Measurements from ENCODE around the gene ATL3. TPM values are rescaled to one million over a fixed set of nuclear protein-coding genes. Genes with fewer than 3 reads are reported as not detected.

ATL3 gene
- total RNA-seq, 1 experiment from 2014 or later, result 98.3 TPM

DNA sequence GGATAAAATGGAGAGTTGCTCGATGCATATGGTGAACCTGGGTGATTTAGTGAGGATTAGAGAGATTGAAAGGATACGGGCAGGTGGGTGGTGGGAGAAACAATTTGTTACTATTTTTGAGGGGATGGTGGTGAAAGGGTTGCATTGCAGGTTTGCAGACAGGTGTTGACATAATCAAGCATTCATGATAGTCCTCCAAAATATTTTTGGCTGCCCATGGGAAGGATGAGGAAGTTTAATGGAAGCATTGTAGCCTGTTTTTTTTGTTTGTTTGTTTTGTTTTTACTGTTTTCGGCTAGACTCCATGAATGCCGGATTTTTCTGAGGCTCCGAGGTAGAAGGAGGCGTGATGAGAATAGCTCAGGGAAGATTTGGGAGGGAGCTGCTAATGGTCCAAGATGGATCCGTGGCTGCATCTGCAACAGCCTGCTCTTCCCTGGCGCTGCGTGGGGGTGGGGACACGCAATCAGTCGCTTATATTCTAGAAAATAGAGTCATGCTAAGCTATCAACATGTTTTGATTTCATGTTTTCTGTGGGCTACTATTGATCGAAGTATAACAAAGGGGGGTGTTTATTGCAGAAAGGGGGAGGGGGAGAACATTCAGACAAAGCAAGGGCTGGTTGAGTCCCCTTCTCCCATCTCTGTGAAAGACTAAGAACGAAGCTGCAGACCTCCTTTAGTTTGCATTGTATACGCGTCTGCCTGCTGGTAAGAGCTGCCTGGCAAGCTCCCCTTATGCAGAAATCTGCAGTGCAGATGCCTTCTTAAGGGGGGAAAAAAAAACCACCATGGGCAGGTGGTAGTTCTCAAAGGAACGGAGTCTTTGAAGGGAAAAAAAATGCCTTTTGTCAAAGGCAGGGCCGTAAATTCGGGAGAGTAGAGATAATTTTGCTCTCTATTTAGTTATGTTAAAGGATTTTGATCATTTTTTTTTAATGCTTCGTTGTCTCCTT, 11.2 kb upstream of the ATL3 start:
- H4K20me1 ChIP-seq (ENCODE audit: insufficient read depth), result peaks cover 8% of the 10 kb centered on the region; the same call in 1 of the 2 replicates
- ChIA-PET POLR2A (ENCODE audit: unreplicated experiment) (interaction anchor here (0.6 to 0.7 kb wide), 4 partner anchors 9 to 26 kb away, joined by 5 to 6 read pairs (median 5); no protein-coding TSS in a partner anchor), CTCF (interaction anchor here (0.6 to 1.5 kb wide), 4 partner anchors 12 to 49 kb away, joined by 4 to 13 read pairs (median 4); partner anchors contain the start of gene ATL3)
- H3F3A ChIP-seq (ENCODE audit: insufficient read depth, low read depth), result peaks cover 27% of the 10 kb centered on the region; the same call in 1 of the 2 replicates
- H3K4me3 ChIP-seq, result peak overlapping the region; percentile 93
- peak overlapping the region; percentile 92 for H2AFZ ChIP-seq
- peak; percentile 58 for TF ChIP-seq CTCF (conservative IDR thresholded peaks at IDR 0.05)
- no peak for TF ChIP-seq EZH2 (IDR thresholded peaks at IDR 0.05; ENCODE audit: low read depth)
- no peak for DNase-seq
- H3K79me2 ChIP-seq (ENCODE audit: low read depth), result peaks cover 56% of the 10 kb centered on the region
- BruUV-seq (replicated peaks), result TSS peak; percentile 52
- H3K4me1 ChIP-seq (replicated peaks; ENCODE audit: insufficient read depth), result peaks cover 22% of the 10 kb centered on the region
- H3K9me3 ChIP-seq (ENCODE audit: insufficient read depth, low read depth), result no peaks in the 10 kb centered on the region
- H3K9me2 ChIP-seq (ENCODE audit: insufficient read depth), result no peaks in the 10 kb centered on the region
- intact Hi-C loops (cut with micrococcal nuclease; ENCODE audit: unreplicated experiment), result no loop called here
- peak overlapping the region; percentile 77 for H3K27ac ChIP-seq
- peak overlapping the region; percentile 87 for H3K4me2 ChIP-seq
- H3K27me3 ChIP-seq (ENCODE audit: insufficient read depth, low read depth), result no peaks in the 10 kb centered on the region
- no peaks in the 10 kb centered on the region; the same call in 1 of the 2 replicates for H3K36me3 ChIP-seq (ENCODE audit: low read depth)

GRCh38 chr11:63681321-63682065, 10.3 kb upstream of the ATL3 start, which contains the start of gene RTN3:
RTN3 (plus strand) TSS chr11:63681500; CDS start chr11:63681637, 137 bp downstream.
- intact Hi-C loops (cut with micrococcal nuclease; ENCODE audit: unreplicated experiment), result loop anchor here (1.0 kb wide), 1 partner anchor 11 kb away; no protein-coding TSS in a partner anchor
- TF ChIP-seq EZH2 (IDR thresholded peaks at IDR 0.05; ENCODE audit: low read depth) (no peak), CTCF (conservative IDR thresholded peaks at IDR 0.05) (no peak)
- BruUV-seq (replicated peaks), result no TSS peak
- peaks cover 47% of the 10 kb centered on the region for H3K79me2 ChIP-seq (ENCODE audit: low read depth)
- peak within 1 kb of the TSS; percentile 87 for H3K4me2 ChIP-seq
- ChIA-PET CTCF (interaction anchor here (0.6 to 1.5 kb wide), 3 partner anchors 10 to 48 kb away, joined by 3 to 4 read pairs (median 3); no protein-coding TSS in a partner anchor), POLR2A (ENCODE audit: unreplicated experiment) (interaction anchor here (0.5 to 0.7 kb wide), 8 partner anchors 10 to 1059 kb away, joined by 3 to 6 read pairs (median 4); partner anchors contain the start of gene B3GAT3)
- DNase-seq, result peak; percentile 95 to 100
- H2AFZ ChIP-seq, result peak within 1 kb of the TSS; percentile 92
- H3K27ac ChIP-seq, result peak within 1 kb of the TSS; percentile 77
- H4K20me1 ChIP-seq (ENCODE audit: insufficient read depth), result peaks cover 8% of the 10 kb centered on the region; the same call in 1 of the 2 replicates
- peaks cover 27% of the 10 kb centered on the region; the same call in 1 of the 2 replicates for H3F3A ChIP-seq (ENCODE audit: insufficient read depth, low read depth)
- H3K9me3 ChIP-seq (ENCODE audit: insufficient read depth, low read depth), result no peaks in the 10 kb centered on the region
- H3K36me3 ChIP-seq (ENCODE audit: low read depth), result no peaks in the 10 kb centered on the region; the same call in 1 of the 2 replicates
- peaks cover 22% of the 10 kb centered on the region for H3K4me1 ChIP-seq (replicated peaks; ENCODE audit: insufficient read depth)
- H3K9me2 ChIP-seq (ENCODE audit: insufficient read depth), result no peaks in the 10 kb centered on the region
- H3K27me3 ChIP-seq (ENCODE audit: insufficient read depth, low read depth), result no peaks in the 10 kb centered on the region
- peak within 1 kb of the TSS; percentile 93 for H3K4me3 ChIP-seq

Measured in PC-9 (cell line).